HG03135 (cell line): ENCODE measurements around the gene FPR1.
"Not testable (repeated sequence)": the region's sequence is repeated elsewhere in the genome, so short reads cannot be mapped to it uniquely, and the experiment has no call there.

Experiments used
- ATAC-seq: cut with Tn5 transposase; IDR thresholded peaks from one replicate; pipeline ENCODE4 v1.9.1; 2021; ENCODE audit warnings: mild to moderate bottlenecking, moderate library complexity; ENCODE audit not compliant: unreplicated experiment

FPR1 gene

GRCh38 chr19:51779703-51780102 lies 28.0 kb upstream of the FPR1 start:
- no peak for ATAC-seq

- ATAC-seq: no peak
These were observed 27.5 kb upstream of the FPR1 start for GRCh38 chr19:51779181-51779580.

- ATAC-seq: no peak
These were observed 26.1 kb upstream of the FPR1 start for GRCh38 chr19:51777570-51778462.

- ATAC-seq: not testable (repeated sequence)
These were observed 24.9 kb upstream of the FPR1 start for GRCh38 chr19:51776561-51776960.

- no peak for ATAC-seq
These were observed 21.3 kb upstream of the FPR1 start for GRCh38 chr19:51772977-51773376.

- no peak for ATAC-seq
These were observed 19.9 kb upstream of the FPR1 start for GRCh38 chr19:51771376-51772130.

- ATAC-seq: no peak
These were observed 14.8 kb upstream of the FPR1 start for GRCh38 chr19:51766461-51766860.

- ATAC-seq: no peak
These were observed 13.4 kb upstream of the FPR1 start for GRCh38 chr19:51765086-51765485.

- ATAC-seq: no peak
These were observed 10.0 kb upstream of the FPR1 start for GRCh38 chr19:51761696-51762095.

- ATAC-seq: no peak
These were observed 9.1 kb upstream of the FPR1 start, which contains the start of gene FPR2 for GRCh38 chr19:51760697-51761356. Gene FPR2, plus strand, starts transcription at chr19:51761180. Its CDS starts 7,479 bp downstream, at chr19:51768659.

GRCh38 chr19:51755571-51755970 lies 3.9 kb upstream of the FPR1 start:
- no peak for ATAC-seq

GRCh38 chr19:51754770-51755169 lies 3.1 kb upstream of the FPR1 start:
- no peak for ATAC-seq

GRCh38 chr19:51754109-51754508 lies 2.4 kb upstream of the FPR1 start:
- no peak for ATAC-seq

- ATAC-seq: no peak
These were observed 1.1 kb downstream of the FPR1 start for GRCh38 chr19:51750400-51751094.

GRCh38 chr19:51749979-51750378 lies 1.7 kb downstream of the FPR1 start:
- ATAC-seq: no peak

- no peak for ATAC-seq
These were observed 4.9 kb downstream of the FPR1 start for GRCh38 chr19:51746731-51747130.

GRCh38 chr19:51743405-51743804 lies 8.3 kb downstream of the FPR1 start:
- ATAC-seq: no peak

GRCh38 chr19:51742789-51743188 lies 8.9 kb downstream of the FPR1 start:
- ATAC-seq: no peak

- ATAC-seq: no peak
These were observed 11.3 kb downstream of the FPR1 start for GRCh38 chr19:51740356-51740755.

GRCh38 chr19:51739466-51740213 lies 12.0 kb downstream of the FPR1 start:
- no peak for ATAC-seq
